Lung (tissue), 12 donors: Measurements from ENCODE around the gene MKRN2OS. TPM values are rescaled to one million over a fixed set of nuclear protein-coding genes. Genes with fewer than 3 reads are reported as not detected.

Source experiments
- ATAC-seq: fragments of 200-7000 bp; cut with Tn5 transposase; one replicate; pipeline ENCODE4 v1.9.1; 2020; ENCODE audit warnings: moderate number of reproducible peaks; ENCODE audit not compliant: insufficient read depth, low FRiP score
- DNase-seq, 3 donors: peaks; one replicate each; pipeline ENCODE4 v3.0.0-alpha.2; 2013 to 2017
- H3K27ac ChIP-seq, 2 donors: one replicate each; pipeline ENCODE4 v1.5.1; 2013; ENCODE audit warnings: mild to moderate bottlenecking in 2 of 2, moderate library complexity in 2 of 2, control low read depth in 1 of 2, inconsistent platforms in 1 of 2, low read depth in 1 of 2, low read length in 1 of 2
- H3K27me3 ChIP-seq, 3 donors: one replicate each; pipeline ENCODE4 v1.5.1; 2013; ENCODE audit warnings: low read length in 2 of 3; ENCODE audit not compliant: control insufficient read depth in 3 of 3, insufficient read depth in 3 of 3
- H3K36me3 ChIP-seq, 4 donors: one replicate each; pipeline ENCODE4 v1.5.1; 2013; ENCODE audit warnings: low read length in 4 of 4, mild to moderate bottlenecking in 1 of 4, moderate library complexity in 1 of 4; ENCODE audit not compliant: control insufficient read depth in 4 of 4, insufficient read depth in 4 of 4
- H3K4me1 ChIP-seq, 5 donors: one replicate each; pipeline ENCODE4 v1.5.1; 2013; ENCODE audit warnings: low read length in 5 of 5, mild to moderate bottlenecking in 2 of 5, moderate library complexity in 1 of 5; ENCODE audit not compliant: control insufficient read depth in 5 of 5, insufficient read depth in 5 of 5
- H3K4me3 ChIP-seq: one replicate; pipeline ENCODE4 v1.5.1; 2013; ENCODE audit warnings: mild to moderate bottlenecking, control low read depth, moderate library complexity
- H3K9ac ChIP-seq, 2 donors: one replicate each; pipeline ENCODE4 v1.5.1; 2013; ENCODE audit warnings: low read length in 2 of 2, control low read depth in 1 of 2; ENCODE audit not compliant: insufficient read depth in 1 of 2
- H3K9me3 ChIP-seq, 4 donors: one replicate each; pipeline ENCODE4 v1.5.1; 2013; ENCODE audit warnings: low read length in 3 of 4, mild to moderate bottlenecking in 1 of 4, moderate library complexity in 1 of 4; ENCODE audit not compliant: control insufficient read depth in 4 of 4, insufficient read depth in 3 of 4
- WGBS, 2 donors: extraction: QIAGEN DNeasy Blood & Tissue Kit; methylation state at CpG; one replicate each; pipeline ENCODE4 v1.1.7; 2013; 5-methylcytosine and 5-hydroxymethylcytosine counted together
- polyA plus RNA-seq, 2 donors: library from polyadenylated mRNA; stranded (reverse); fragments of 200-250 nt; gene quantifications; one replicate each; pipeline ENCODE4 v1.2.1, GENCODE V29; 2013
- total RNA-seq, 2 donors: library from RNA; depleted of rRNA in 1 of 2; stranded (reverse); fragments of >200 nt in 1 of 2; gene quantifications; one replicate each; pipeline ENCODE4 v1.2.1, GENCODE V29; 2014 to 2021
- TF ChIP-seq, protein P1 (sequence below): IDR thresholded peaks from 2 replicates; pipeline ENCODE4 v1.5.1; 2012; ENCODE audit warnings: mild to moderate bottlenecking; ENCODE audit errors: control extremely low read depth, extremely low read depth
- donor health status: control.
- donor health status: control.
- donor health status: Bipolar disorder and iron deficiency.
- donor health status: healthy.
- donor health status: DM: yes; HTN: yes; CAD: no.

The MKRN2OS gene
- total and polyA plus RNA-seq, 4 donors = 0.62 to 1.3 (median 1.1) TPM; not detected in 1

DNA sequence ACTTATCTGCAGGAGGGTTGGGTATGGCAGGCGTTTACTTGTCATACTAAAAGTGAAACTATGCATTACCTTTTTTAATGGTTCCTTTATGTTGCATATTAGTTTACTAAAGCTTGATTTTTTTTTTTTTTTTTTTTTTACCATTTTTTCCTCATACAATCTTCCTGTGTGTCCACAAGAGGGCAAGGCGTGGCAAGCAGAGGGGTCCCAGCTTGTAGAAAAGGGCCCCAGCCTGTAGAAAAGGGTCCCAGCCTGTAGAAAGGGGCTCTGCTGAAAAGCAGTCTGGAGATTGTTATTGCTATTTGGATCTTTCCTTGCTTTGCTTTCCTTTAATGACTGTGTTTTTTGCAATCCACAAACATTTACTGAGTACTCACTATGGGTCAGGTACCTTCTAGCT lies 33.4 kb upstream of the MKRN2OS start:
- Histone ChIP-seq H3K27me3 (no peaks in the 10 kb centered on the region), H3K4me3 (no peak overlapping the region), H3K9me3 (no peaks in the 10 kb centered on the region), H3K36me3 (peaks cover 23 to 62% (median 49%) of the 10 kb centered on the region in 4 donors), H3K4me1 (peaks cover 0 to 15% (median 4%) of the 10 kb centered on the region in 5 donors), H3K27ac (no peak overlapping the region), H3K9ac (no peak overlapping the region)
- DNase-seq (no peak), ATAC-seq (no peak)
- TF ChIP-seq, protein P1, sequence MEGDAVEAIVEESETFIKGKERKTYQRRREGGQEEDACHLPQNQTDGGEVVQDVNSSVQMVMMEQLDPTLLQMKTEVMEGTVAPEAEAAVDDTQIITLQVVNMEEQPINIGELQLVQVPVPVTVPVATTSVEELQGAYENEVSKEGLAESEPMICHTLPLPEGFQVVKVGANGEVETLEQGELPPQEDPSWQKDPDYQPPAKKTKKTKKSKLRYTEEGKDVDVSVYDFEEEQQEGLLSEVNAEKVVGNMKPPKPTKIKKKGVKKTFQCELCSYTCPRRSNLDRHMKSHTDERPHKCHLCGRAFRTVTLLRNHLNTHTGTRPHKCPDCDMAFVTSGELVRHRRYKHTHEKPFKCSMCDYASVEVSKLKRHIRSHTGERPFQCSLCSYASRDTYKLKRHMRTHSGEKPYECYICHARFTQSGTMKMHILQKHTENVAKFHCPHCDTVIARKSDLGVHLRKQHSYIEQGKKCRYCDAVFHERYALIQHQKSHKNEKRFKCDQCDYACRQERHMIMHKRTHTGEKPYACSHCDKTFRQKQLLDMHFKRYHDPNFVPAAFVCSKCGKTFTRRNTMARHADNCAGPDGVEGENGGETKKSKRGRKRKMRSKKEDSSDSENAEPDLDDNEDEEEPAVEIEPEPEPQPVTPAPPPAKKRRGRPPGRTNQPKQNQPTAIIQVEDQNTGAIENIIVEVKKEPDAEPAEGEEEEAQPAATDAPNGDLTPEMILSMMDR = no peak
- 91 to 92% methylated on average over 2 of the region's 2 CpGs for WGBS, 2 donors

DNA sequence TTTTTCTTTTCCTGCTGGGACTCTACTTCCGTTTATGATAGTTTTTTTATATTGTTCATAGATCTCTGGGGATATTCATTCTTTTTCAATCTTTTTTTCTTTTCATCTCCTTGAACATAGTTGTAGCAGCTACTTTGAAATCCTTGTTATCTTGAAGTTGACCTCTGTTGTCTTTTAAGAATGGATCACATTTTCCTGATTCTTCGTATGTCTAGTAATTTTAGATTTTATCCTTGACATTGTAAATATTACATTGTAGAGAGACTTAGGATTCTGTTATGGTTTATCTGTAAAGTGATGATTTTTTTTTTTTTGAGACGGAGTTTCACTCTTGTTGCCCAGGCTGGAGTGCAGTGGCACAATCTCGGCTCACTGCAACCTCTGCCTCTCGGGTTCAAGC lies 32.1 kb upstream of the MKRN2OS start:
- ATAC-seq (no peak), DNase-seq (no peak)
- Histone ChIP-seq H3K27me3 (no peaks in the 10 kb centered on the region), H3K9me3 (no peaks in the 10 kb centered on the region), H3K36me3 (peaks cover 25 to 62% (median 46%) of the 10 kb centered on the region in 4 donors), H3K4me3 (no peak overlapping the region), H3K27ac (no peak overlapping the region), H3K9ac (no peak overlapping the region), H3K4me1 (peaks cover 0 to 15% (median 4%) of the 10 kb centered on the region in 5 donors)
- TF ChIP-seq, protein P1 = no peak
- 95 to 98% methylated on average over 5 of the region's 5 CpGs for WGBS, 2 donors

DNA sequence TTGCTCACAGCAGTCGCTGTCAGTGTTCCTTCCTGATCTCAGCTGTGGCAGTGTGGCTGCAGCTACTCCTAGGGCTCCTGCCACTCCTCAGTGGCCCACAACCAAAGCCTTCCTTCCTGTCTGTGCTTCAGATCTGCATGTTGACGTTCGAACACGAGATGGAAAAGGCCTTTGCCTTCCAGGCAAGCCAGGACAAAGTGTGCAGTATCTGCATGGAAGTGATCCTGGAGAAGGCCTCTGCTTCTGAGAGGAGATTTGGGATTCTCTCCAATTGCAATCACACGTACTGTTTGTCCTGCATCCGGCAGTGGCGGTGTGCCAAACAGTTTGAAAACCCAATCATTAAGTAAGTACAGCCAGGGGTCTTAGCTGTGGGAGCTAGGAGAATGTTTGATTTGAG lies 29.4 kb upstream of the MKRN2OS start:
- Histone ChIP-seq H3K4me3 (no peak overlapping the region), H3K27me3 (no peaks in the 10 kb centered on the region), H3K27ac (no peak overlapping the region), H3K9me3 (no peaks in the 10 kb centered on the region), H3K36me3 (peaks cover 44 to 64% (median 55%) of the 10 kb centered on the region in 4 donors), H3K9ac (no peak overlapping the region), H3K4me1 (peaks cover 0 to 15% (median under 1%) of the 10 kb centered on the region in 5 donors)
- TF ChIP-seq, protein P1 = no peak
- WGBS, 2 donors = 56 to 62% methylated on average over 7 of the region's 7 CpGs
- ATAC-seq = no peak
- peak; percentile 70 to 92 (median 85) for DNase-seq

DNA sequence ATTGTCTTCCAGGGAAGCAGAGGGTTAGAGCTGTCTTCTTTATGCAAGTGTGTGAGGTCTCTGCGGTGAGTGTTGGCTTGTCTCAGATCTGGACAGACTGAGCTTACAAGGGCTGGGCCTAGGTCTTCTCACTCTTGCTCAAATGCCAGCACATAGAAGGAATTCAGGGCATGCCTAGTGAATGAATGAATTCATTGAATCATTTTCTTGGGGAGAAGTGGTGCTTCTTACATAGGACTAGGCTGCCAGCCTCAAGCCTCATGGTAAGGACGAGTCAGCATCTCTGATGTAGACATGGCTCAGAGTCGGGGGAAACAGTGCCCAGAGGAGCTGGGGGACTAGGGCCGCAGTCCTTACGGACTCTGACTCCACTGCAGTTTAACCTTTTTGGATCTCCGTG lies 28.8 kb upstream of the MKRN2OS start:
- DNase-seq (no peak), ATAC-seq (no peak)
- Histone ChIP-seq H3K27me3 (no peaks in the 10 kb centered on the region), H3K9ac (no peak overlapping the region), H3K4me3 (no peak overlapping the region), H3K9me3 (no peaks in the 10 kb centered on the region), H3K27ac (no peak overlapping the region), H3K36me3 (peaks cover 47 to 65% (median 56%) of the 10 kb centered on the region in 4 donors), H3K4me1 (peaks cover 0 to 15% (median 0%) of the 10 kb centered on the region in 5 donors)
- TF ChIP-seq, protein P1 = no peak
- 94 to 95% methylated on average over 6 of the region's 6 CpGs for WGBS, 2 donors
